ENCODE measurements around the gene TMEM175.

The TMEM175 gene

GRCh38 chr4:1004557-1005485 is 72.6 kb downstream of the TMEM175 start:
- CTCF ChIA-PET: interaction anchor here (0.9 to 2.5 kb wide), 3 partner anchors 11 to 262 kb away, joined by 3 to 9 read pairs (median 5); partner anchors contain the start of gene IDUA
- no peak for DNase-seq (ENCODE audit: extremely low spot score)
- POLR2A ChIA-PET: no interaction called here
- TF ChIP-seq CTCF (IDR thresholded peaks at IDR 0.05; ENCODE audit: control extremely low read depth, extremely low read depth, low read depth, missing control alignments): no peak

GRCh38 chr4:1006856-1007255 is 74.6 kb downstream of the TMEM175 start:
- POLR2A ChIA-PET: no interaction called here
- DNase-seq (ENCODE audit: extremely low spot score): no peak
- CTCF ChIA-PET: no interaction called here
- no peak for TF ChIP-seq CTCF (IDR thresholded peaks at IDR 0.05; ENCODE audit: control extremely low read depth, extremely low read depth, low read depth, missing control alignments)
